ENCODE data around the gene PPTC7. TPM values are rescaled to one million over a fixed set of nuclear protein-coding genes. Genes with fewer than 3 reads are reported as not detected.

The PPTC7 gene
- polyA plus RNA-seq, 12 donors = 9.6 to 13.6 (median 12.4) TPM; not detected in 1

Other genes with a start within 250 kb of the PPTC7 start
- gene ANAPC7, start 179.6 kb downstream of the PPTC7 start, polyA plus RNA-seq (ENCODE audit: insufficient read length in 12 of 12) = 10 to 100 TPM in 11 of 12 donors, not detected in 1; 49.9 to 91.1 (median 65.7) TPM
- gene ARPC3, start 133.0 kb downstream of the PPTC7 start, polyA plus RNA-seq (ENCODE audit: insufficient read length in 12 of 12) = 100 to 1,000 TPM in 11 of 12 donors, not detected in 1; 107 to 204 (median 149) TPM
- gene GPN3, start 115.1 kb downstream of the PPTC7 start, polyA plus RNA-seq (ENCODE audit: insufficient read length in 12 of 12) = 10 to 100 TPM in 11 of 12 donors, not detected in 1; 16.5 to 31.3 (median 24.5) TPM
- 10 to 100 TPM in 10 of 12 donors, 1 to 10 TPM in 1, not detected in 1; 9.8 to 22.6 (median 18.0) TPM for gene FAM216A, start 114.5 kb downstream of the PPTC7 start, polyA plus RNA-seq (ENCODE audit: insufficient read length in 12 of 12)
- 100 to 1,000 TPM in 10 of 12 donors, 10 to 100 TPM in 1, not detected in 1; 96.5 to 221 (median 157) TPM for gene VPS29, start 81.2 kb downstream of the PPTC7 start, polyA plus RNA-seq (ENCODE audit: insufficient read length in 12 of 12)
- gene RAD9B, start 81.0 kb downstream of the PPTC7 start, polyA plus RNA-seq (ENCODE audit: insufficient read length in 12 of 12) = 10 to 100 TPM in 1 of 12 donors, 1 to 10 TPM in 10, not detected in 1; 1.4 to 11.8 (median 3.8) TPM
- 10 to 100 TPM in 11 of 12 donors, not detected in 1; 18.4 to 47.4 (median 24.3) TPM for gene TCTN1, start 30.8 kb upstream of the PPTC7 start, polyA plus RNA-seq (ENCODE audit: insufficient read length in 12 of 12)
- 10 to 100 TPM in 2 of 12 donors, 1 to 10 TPM in 9, not detected in 1; 4.1 to 19.0 (median 5.3) TPM for gene HVCN1, start 105.8 kb upstream of the PPTC7 start, polyA plus RNA-seq (ENCODE audit: insufficient read length in 12 of 12)
- 100 to 1,000 TPM in 11 of 12 donors, not detected in 1; 107 to 186 (median 134) TPM for gene PPP1CC, start 159.6 kb upstream of the PPTC7 start, polyA plus RNA-seq (ENCODE audit: insufficient read length in 12 of 12)

Data from muscle of arm (tissue), 12 donors.